ENCODE results near the gene RRAD.
A peak's percentile ranks its signal among the peaks of the same experiment; 100 is the strongest.
"Not testable (repeated sequence)": the region's sequence is repeated elsewhere in the genome, so short reads cannot be mapped to it uniquely, and the experiment has no call there.

Gene RRAD

GRCh38 chr16:66950971-66951790 lies 25.8 kb upstream of the RRAD start:
- no peak for DNase-seq (ENCODE audit: low read depth in 2 of 2)

GRCh38 chr16:66950437-66950836 lies 25.1 kb upstream of the RRAD start:
- no peak for DNase-seq (ENCODE audit: low read depth in 2 of 2)

- DNase-seq (ENCODE audit: low read depth in 2 of 2): no peak
Observed at GRCh38 chr16:66949472-66949871, 24.1 kb upstream of the RRAD start.

DNA sequence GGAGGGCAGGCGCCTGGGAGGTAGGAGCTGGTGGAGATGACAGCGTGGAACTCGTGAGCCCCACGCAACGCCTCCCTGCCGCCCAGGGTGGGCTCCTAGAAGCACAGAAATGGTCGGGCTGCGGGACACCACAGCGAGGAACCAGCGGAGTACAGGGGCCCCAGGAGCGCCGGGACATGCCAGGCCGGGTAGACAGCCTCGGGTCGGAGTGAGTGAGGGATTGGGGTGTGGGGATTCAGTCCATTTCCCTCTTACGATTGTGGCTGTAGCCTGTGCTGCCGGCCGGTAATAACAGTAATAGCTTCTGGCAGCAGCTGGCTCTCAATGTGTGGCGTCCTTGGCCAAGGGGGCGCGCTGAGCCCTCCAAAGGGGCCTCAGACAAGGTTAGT lies 23.5 kb upstream of the RRAD start:
- no peak for DNase-seq (ENCODE audit: low read depth in 2 of 2)

DNA sequence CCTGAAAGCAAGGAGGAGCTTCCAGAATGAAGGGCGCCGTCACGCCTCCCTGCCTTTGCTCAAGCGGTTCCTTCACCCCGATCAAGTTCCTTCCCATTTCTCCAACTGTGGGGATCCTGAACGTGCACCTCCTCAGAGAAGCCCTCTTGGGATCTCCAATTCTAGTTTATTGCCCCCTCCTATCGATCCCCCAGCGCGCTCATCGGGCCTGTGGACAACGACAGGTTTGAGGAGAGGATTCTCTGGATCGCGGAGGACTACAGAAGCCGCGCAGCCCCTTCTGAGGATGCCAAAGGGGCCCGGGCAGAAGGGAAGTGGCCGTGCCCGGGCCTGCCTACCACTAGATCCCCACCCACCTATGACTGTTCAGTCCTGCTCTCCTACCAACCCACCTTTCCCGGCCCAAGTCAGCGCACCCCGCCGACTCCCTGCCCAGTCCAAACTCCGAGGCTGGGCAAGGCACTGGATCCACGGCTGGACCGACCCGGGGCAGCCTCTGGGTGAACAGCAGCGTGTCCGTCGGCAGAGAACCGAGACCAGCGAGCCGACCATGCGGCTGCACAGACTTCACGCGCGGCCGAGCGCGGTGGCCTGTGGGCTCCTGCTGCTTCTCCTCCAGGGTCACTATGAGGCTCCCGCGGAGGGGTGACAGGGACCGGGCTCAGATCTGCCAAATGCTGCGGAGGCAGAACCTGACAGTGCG lies 22.9 kb upstream of the RRAD start:
- no peak for DNase-seq (ENCODE audit: low read depth in 2 of 2)

- peak; percentile 55 to 60 for DNase-seq (ENCODE audit: low read depth in 2 of 2)
Observed at GRCh38 chr16:66947302-66948065, 22.1 kb upstream of the RRAD start.

DNA sequence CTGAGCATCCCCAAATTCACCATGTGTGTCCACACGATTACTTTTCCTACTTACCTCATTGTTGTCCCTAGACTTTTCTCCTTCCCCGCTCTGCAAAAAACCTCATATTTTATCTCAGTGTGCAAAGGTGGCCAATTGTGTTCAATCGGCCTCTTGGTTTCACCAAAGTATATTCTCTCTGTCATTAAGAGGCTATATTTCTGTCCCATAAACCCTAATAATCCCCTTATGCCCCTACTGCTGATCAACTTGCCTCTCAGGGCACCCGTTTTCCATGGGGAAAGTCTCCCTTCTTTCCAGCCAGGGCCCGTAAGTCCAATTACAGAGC lies 21.6 kb upstream of the RRAD start:
- DNase-seq (ENCODE audit: low read depth in 2 of 2): no peak

- no peak for DNase-seq (ENCODE audit: low read depth in 2 of 2)
Observed at GRCh38 chr16:66946541-66946940, 21.2 kb upstream of the RRAD start.

DNA sequence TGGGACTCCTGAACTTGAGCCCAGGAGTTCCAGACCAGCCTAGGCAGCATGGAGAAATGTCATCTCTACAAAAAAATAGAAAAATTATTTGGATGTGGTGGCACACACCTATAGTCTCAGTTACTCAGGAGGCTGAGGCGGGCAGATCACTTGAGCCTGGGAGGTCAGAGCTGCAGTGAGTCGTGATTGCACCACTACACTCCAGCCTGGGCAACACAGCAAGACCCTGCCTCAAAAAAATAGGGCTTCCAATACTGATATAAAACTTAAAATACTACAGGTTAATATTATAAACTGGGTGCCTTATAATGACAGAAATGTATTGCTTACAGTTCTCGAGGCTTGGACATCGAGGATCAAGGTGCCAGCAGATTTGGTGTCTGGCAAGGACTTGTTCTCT lies 20.6 kb upstream of the RRAD start:
- DNase-seq (ENCODE audit: low read depth in 2 of 2): no peak

DNA sequence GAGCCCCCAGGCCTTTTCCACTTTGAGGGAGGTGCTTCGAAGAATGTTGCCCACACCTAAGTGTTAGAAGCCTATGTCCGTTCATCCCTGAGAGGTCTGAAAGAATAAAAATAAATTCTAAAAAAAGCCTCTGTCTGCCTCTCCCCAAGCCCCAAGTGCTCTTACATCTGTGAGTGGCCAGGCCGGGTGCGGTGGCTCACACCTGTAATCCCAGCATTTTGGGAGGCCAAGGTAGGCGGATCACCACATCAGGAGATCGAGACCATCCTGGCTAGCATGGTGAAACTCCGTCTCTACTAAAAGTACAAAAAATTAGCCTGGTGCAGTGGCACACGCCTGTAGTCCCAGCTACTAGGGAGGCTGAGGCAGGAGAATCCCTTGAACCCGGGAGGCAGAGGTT lies 19.6 kb upstream of the RRAD start:
- DNase-seq (ENCODE audit: low read depth in 2 of 2): not testable (repeated sequence)

GRCh38 chr16:66944054-66944441 lies 18.7 kb upstream of the RRAD start:
- DNase-seq (ENCODE audit: low read depth in 2 of 2): no peak

DNA sequence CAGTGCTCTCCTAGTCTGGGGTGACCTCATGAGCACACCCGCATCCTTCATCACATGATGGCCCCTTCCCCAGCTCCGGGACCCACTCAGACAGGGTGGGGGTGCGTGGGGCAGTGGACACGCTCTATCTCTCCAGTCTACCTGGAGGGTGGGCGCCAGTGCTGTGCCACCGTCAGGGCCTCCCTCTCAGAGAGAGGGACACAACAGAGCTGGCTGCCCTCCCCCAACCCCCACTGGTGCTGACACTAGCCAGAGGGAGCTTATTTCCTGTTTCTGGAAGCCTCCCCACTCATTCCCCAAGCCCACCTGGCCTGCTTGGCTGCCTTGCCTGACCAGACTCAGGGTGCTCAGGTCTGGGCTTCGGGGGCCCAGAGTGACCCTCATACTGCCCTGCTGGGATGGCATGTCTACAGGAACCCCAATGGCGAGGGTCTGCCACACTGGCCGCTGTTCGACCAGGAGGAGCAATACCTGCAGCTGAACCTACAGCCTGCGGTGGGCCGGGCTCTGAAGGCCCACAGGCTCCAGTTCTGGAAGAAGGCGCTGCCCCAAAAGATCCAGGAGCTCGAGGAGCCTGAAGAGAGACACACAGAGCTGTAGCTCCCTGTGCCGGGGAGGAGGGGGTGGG lies 18.2 kb upstream of the RRAD start:
- no peak for DNase-seq (ENCODE audit: low read depth in 2 of 2)

DNA sequence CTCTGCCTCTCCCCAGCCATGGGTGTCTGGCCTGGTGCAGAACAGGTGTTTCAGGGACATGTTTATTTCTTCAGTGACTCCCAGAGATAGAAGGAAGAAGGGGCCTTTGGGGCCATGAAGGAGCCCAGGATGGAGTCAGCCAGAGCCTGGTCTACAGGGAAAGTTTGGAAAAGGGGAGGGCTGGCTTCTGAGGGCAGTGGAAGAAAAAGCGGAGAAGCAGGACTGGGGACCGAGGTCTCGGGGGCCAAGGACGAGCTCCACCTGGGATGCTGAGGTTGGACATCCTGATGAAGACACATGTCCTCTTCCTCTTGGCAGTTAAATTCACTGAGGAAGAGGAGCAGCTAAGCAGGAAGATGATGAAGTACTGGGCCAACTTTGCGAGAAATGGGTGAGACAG lies 17.6 kb upstream of the RRAD start:
- DNase-seq (ENCODE audit: low read depth in 2 of 2): no peak

DNA sequence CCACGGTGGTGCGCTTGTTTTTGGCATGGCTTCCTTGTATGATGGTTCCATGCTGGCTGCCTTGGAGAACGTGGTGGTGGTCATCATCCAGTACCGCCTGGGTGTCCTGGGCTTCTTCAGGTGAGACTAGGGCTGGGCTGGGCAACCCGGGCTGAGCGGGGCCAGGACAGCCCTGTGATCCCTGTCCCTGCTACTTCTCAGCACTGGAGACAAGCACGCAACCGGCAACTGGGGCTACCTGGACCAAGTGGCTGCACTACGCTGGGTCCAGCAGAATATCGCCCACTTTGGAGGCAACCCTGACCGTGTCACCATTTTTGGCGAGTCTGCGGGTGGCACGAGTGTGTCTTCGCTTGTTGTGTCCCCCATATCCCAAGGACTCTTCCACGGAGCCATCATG lies 14.9 kb upstream of the RRAD start:
- no peak for DNase-seq (ENCODE audit: low read depth in 2 of 2)

DNA sequence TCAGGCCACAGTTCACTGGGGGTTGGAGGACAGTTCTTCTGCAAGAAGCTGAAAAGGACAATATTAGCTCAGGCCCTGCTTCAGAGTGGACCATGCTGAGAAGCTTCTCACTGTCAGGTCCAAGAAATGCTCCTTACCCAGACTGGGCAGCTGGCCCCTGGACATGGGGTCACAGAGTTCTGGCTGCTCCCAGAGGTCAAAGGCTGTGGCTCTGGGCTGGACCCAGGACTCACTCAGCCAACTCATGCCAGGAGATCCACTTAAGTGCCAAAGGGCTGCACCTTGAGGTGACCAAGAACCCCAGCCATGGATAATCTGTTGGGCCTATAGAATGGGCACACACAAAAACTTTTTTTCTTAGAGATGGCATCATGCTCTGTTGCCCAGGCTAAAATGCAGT lies 14.0 kb upstream of the RRAD start:
- DNase-seq (ENCODE audit: low read depth in 2 of 2): no peak

DNA sequence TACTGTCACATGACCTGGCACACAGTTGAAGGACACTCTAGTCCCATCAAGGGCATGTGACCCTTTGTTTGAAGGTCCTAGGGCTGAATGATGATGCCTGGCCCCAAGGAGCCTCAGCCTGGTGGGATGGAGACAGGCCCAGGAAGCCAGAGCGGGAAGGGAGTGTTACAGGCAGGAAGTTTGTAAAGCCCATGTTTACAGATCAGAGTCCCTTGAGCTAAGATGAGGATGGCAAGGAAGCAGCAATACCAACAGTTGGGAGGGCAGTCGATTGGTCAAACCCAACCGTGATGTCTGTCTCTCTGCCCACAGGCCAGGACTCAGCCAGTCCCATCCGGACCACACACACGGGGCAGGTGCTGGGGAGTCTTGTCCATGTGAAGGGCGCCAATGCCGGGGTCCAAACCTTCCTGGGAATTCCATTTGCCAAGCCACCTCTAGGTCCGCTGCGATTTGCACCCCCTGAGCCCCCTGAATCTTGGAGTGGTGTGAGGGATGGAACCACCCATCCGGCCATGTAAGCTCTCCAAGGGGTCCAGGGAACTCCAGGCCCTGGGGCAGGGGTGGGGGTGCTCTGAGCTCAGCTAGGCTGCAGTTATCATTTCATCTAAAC lies 12.5 kb upstream of the RRAD start:
- no peak for DNase-seq (ENCODE audit: low read depth in 2 of 2)

DNA sequence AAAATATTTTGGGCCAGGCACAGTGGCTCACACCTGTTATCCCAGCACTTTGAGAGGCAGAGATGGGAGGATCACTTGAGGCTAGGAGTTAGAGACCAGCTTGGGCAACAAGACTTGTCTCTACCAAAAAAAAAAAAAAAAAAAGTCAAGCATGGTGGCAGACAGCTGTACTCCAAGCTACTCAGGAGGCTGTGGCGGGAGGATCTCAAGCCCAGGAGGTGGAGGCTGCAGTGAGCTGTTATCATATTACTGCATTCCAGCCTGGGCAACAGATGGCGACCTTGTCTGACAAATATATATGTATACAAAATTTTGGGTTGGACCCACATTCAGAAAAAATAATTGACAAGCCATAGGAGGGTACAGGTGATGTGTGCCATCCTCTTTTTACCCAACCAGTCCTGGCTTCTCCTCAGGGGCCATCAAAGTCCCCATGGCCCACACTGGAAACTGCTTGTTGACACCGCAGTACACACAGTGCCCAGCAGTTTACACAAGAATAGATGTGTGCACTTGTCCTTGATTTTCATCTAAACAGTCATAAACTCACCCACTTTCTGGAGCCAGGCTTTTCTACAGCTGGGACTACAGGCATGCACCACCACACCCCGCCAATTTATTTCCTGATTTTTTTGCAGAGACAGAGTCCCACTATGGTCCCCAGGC lies 11.7 kb upstream of the RRAD start:
- no peak for DNase-seq (ENCODE audit: low read depth in 2 of 2)

GRCh38 chr16:66936462-66936861 lies 11.1 kb upstream of the RRAD start:
- DNase-seq (ENCODE audit: low read depth in 2 of 2): no peak

- no peak for DNase-seq (ENCODE audit: low read depth in 2 of 2)
Observed at GRCh38 chr16:66935314-66936011, 10.1 kb upstream of the RRAD start, which contains the start of gene CES2. TSS of gene CES2 (plus strand) at chr16:66935516. CDS start at chr16:66935636, 120 bp downstream.

GRCh38 chr16:66934839-66935313 lies 9.5 kb upstream of the RRAD start:
- DNase-seq (ENCODE audit: low read depth in 2 of 2): not testable (repeated sequence)

Measured in fibroblast of skin of left quadriceps (primary cell).